GM06990 (cell line): ENCODE measurements around the gene DHRS11.

ENCODE experiments used
- DNase-seq: peaks from one replicate; pipeline ENCODE4 v3.0.0-alpha.2; 2011; ENCODE audit not compliant: insufficient read length; ENCODE audit errors: extremely low read depth
- H3K27me3 ChIP-seq: replicated peaks from 2 replicates; pipeline ENCODE4 v1.6.0; 2011; ENCODE audit warnings: low read length; ENCODE audit not compliant: control insufficient read depth, insufficient read depth
- H3K36me3 ChIP-seq: 2 replicates; pipeline ENCODE4 v1.5.1; 2011; ENCODE audit warnings: low read length; ENCODE audit not compliant: control insufficient read depth, insufficient read depth
- H3K4me3 ChIP-seq: replicated peaks from 2 replicates; pipeline ENCODE4 v1.5.1; 2011; ENCODE audit warnings: low read depth, mild to moderate bottlenecking, control low read depth, low read length
- TF ChIP-seq, protein P1 (sequence below): IDR thresholded peaks from 2 replicates; pipeline ENCODE4 v1.5.1; 2011; ENCODE audit warnings: low read length, control low read depth, mild to moderate bottlenecking, inconsistent platforms; ENCODE audit not compliant: insufficient read depth, poor library complexity, severe bottlenecking

Gene DHRS11

DNA sequence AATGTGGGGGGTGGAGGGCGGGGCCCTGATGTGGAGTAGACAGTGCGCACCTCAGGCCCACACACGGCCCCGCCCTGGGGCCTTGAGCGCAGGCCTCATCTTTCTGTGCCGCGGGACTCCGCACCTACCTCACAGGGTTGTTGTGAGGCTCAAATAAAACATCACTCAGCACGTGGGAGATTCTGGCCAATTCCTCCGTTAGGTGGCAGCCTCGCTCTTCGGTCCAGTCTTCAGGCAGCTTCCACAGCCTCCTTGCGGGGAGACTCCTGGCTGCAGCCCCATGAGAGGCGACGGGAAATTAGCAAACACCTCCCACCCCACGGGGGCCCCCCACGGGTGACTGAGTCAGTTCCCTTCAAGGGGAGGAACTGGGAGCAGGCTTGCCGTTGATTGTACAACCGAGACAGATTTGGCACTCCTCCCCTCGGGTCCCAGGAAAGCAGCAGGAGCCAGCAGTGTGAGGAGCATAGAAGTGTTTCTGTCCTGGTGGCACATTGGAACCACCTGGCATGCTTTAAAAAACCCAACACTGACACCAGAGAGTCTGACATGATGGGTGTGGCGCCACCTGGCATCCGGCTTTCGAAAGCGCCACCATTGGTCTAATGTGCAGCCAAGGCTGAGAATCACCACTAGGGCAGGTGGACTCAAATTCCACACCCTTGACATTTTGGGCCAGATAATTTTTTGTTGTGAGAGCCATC, 17.3 kb downstream of the DHRS11 start:
- Histone ChIP-seq H3K36me3 (peaks cover 6% of the 10 kb centered on the region), H3K4me3 (no peak overlapping the region), H3K27me3 (no peaks in the 10 kb centered on the region)
- peak; percentile 52 for DNase-seq
- TF ChIP-seq, protein P1, sequence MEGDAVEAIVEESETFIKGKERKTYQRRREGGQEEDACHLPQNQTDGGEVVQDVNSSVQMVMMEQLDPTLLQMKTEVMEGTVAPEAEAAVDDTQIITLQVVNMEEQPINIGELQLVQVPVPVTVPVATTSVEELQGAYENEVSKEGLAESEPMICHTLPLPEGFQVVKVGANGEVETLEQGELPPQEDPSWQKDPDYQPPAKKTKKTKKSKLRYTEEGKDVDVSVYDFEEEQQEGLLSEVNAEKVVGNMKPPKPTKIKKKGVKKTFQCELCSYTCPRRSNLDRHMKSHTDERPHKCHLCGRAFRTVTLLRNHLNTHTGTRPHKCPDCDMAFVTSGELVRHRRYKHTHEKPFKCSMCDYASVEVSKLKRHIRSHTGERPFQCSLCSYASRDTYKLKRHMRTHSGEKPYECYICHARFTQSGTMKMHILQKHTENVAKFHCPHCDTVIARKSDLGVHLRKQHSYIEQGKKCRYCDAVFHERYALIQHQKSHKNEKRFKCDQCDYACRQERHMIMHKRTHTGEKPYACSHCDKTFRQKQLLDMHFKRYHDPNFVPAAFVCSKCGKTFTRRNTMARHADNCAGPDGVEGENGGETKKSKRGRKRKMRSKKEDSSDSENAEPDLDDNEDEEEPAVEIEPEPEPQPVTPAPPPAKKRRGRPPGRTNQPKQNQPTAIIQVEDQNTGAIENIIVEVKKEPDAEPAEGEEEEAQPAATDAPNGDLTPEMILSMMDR: peak; percentile 9

GRCh38 chr17:36609498-36609862, 17.8 kb downstream of the DHRS11 start:
- no peak for DNase-seq
- H3K36me3 ChIP-seq: peaks cover 5% of the 10 kb centered on the region
- no peaks in the 10 kb centered on the region for H3K27me3 ChIP-seq
- TF ChIP-seq, protein P1: no peak
- H3K4me3 ChIP-seq: no peak overlapping the region

GRCh38 chr17:36610474-36610873, 18.8 kb downstream of the DHRS11 start:
- Histone ChIP-seq H3K36me3 (peaks cover 5% of the 10 kb centered on the region), H3K4me3 (no peak overlapping the region), H3K27me3 (no peaks in the 10 kb centered on the region)
- TF ChIP-seq, protein P1: no peak
- DNase-seq: no peak

DNA sequence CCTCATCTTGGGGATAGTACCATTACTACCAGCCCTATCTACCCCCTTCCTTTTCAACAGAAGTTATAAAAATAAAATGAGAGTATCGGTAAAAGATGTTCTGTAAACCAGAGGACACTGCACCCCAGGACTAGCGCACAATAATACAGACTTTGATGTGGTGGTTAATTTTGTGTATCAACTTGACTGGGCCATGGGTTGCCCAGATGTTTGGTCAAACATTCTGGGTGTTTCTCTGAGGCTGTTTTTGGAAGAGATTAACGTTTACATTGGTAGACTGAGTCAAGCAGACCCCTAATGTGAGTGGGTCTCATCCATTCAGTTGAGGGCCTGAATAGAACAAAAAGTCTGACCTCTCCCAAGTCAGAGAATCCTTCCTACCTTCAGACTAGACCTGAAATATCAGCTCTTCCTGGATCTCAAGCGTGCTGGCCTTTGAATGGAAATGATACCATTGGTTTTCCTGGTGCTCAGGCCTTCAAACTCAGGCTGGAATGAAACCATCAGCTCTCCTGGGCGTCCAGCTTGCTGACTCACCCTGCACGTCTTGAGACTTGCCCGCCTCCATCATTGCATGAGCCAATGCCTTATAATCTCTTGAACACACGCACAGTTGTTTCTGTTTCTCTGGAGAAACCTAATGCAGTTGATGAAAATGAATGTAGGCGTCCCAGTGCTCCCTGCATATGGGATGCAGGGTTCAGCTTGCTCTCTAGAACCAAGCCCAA, 19.8 kb downstream of the DHRS11 start:
- H3K27me3 ChIP-seq: no peaks in the 10 kb centered on the region
- TF ChIP-seq, protein P1: no peak
- no peak overlapping the region for H3K4me3 ChIP-seq
- DNase-seq: no peak
- peaks cover 5% of the 10 kb centered on the region; the same call in 1 of the 2 replicates for H3K36me3 ChIP-seq

GRCh38 chr17:36612323-36612722, 20.6 kb downstream of the DHRS11 start:
- H3K27me3 ChIP-seq: no peaks in the 10 kb centered on the region
- H3K36me3 ChIP-seq: peaks cover 5% of the 10 kb centered on the region; the same call in 1 of the 2 replicates
- no peak for DNase-seq
- TF ChIP-seq, protein P1: no peak
- H3K4me3 ChIP-seq: no peak overlapping the region
